HEK293 (cell line): ENCODE measurements around the gene KLHL25.

Source experiments
- CTCF ChIA-PET: fragments of 350-600 bp; formaldehyde crosslinking; extraction: SDS; loops from one replicate; lab custom pipeline; 2021; ENCODE audit warnings: antibody characterized with exemption; lab: Yijun Ruan, JAX
- POLR2A ChIA-PET: fragments of 300-600 bp; formaldehyde crosslinking; extraction: SDS; loops from one replicate; lab custom pipeline; 2020; ENCODE audit warnings: antibody characterized with exemption, inconsistent platforms; lab: Yijun Ruan, JAX
- H3K27ac ChIP-seq: fragments of 200-500 bp; sonication (Bioruptor generic); 2 replicates; pipeline ENCODE4 v1.5.1; 2014; ENCODE audit warnings: low read depth, low read length, control low read depth, inconsistent platforms; ENCODE audit errors: extremely low read depth
- H3K36me3 ChIP-seq, 2 experiments: fragments of 200-500 bp in 1 of 2; sonication (Bioruptor generic) in 1 of 2; 1 replicate in 1 of 2; 2 replicates in 1 of 2; pipeline ENCODE4 v1.5.1; 2014 to 2017; ENCODE audit warnings: inconsistent platforms in 2 of 2, low read length in 2 of 2; ENCODE audit not compliant: control insufficient read depth in 2 of 2, insufficient read depth in 1 of 2
- H3K4me1 ChIP-seq: fragments of 200-500 bp; sonication (Bioruptor generic); 2 replicates; pipeline ENCODE4 v1.5.1; 2014; ENCODE audit warnings: mild to moderate bottlenecking, low read length, inconsistent platforms; ENCODE audit not compliant: control insufficient read depth, insufficient read depth
- H3K4me3 ChIP-seq: 2 replicates; pipeline ENCODE4 v1.5.1; 2011; ENCODE audit warnings: low read depth, mild to moderate bottlenecking, control low read depth, low read length, moderate library complexity
- H3K9me3 ChIP-seq: fragments of 200-500 bp; sonication (Bioruptor generic); 2 replicates; pipeline ENCODE4 v1.5.1; 2014; ENCODE audit warnings: low read depth, low read length, inconsistent platforms; ENCODE audit not compliant: control insufficient read depth, insufficient read depth
- AEBP2 ChIP-seq: fragments of 450-650 bp; formaldehyde crosslinking; IDR thresholded peaks from 2 replicates; pipeline ENCODE4 v1.5.1; 2016; ENCODE audit warnings: missing biosample characterization, missing genetic modification characterization, borderline replicate concordance
- HIC1 ChIP-seq: fragments of 450-650 bp; formaldehyde crosslinking; IDR thresholded peaks from 2 replicates; pipeline ENCODE4 v1.5.1; 2016; ENCODE audit warnings: missing biosample characterization, missing genetic modification characterization
- HOXA7 ChIP-seq: sonication (generic); formaldehyde crosslinking; IDR thresholded peaks from 2 replicates; pipeline ENCODE4 v1.8.1; 2022; ENCODE audit warnings: missing genetic modification reagents, borderline replicate concordance
- MZF1 ChIP-seq: fragments of 450-650 bp; formaldehyde crosslinking; IDR thresholded peaks from 2 replicates; pipeline ENCODE4 v1.5.1; 2017; ENCODE audit warnings: missing biosample characterization, missing genetic modification characterization, borderline replicate concordance
- REPIN1 ChIP-seq: fragments of 450-650 bp; formaldehyde crosslinking; IDR thresholded peaks from 2 replicates; pipeline ENCODE4 v1.5.1; 2017; ENCODE audit warnings: missing biosample characterization, missing genetic modification characterization, low read depth
- SCRT2 ChIP-seq: fragments of 450-650 bp; formaldehyde crosslinking; IDR thresholded peaks from 2 replicates; pipeline ENCODE4 v1.5.1; 2016; ENCODE audit warnings: missing biosample characterization, missing genetic modification characterization
- YY1 ChIP-seq: fragments of 450-650 bp; formaldehyde crosslinking; IDR thresholded peaks from 2 replicates; pipeline ENCODE4 v1.5.1; 2018; ENCODE audit warnings: missing biosample characterization, missing genetic modification characterization
- ZFP41 ChIP-seq: fragments of 450-650 bp; formaldehyde crosslinking; IDR thresholded peaks from 2 replicates; pipeline ENCODE4 v1.5.1; 2016; ENCODE audit warnings: missing biosample characterization, missing genetic modification characterization, borderline replicate concordance
- ZNF10 ChIP-seq: fragments of 450-650 bp; formaldehyde crosslinking; IDR thresholded peaks from 2 replicates; pipeline ENCODE4 v1.5.1; 2017; ENCODE audit warnings: missing biosample characterization, missing genetic modification characterization
- ZNF138 ChIP-seq: fragments of 450-650 bp; formaldehyde crosslinking; IDR thresholded peaks from 2 replicates; pipeline ENCODE4 v1.5.1; 2016; ENCODE audit warnings: missing biosample characterization, missing genetic modification characterization, borderline replicate concordance
- ZNF148 ChIP-seq: fragments of 450-650 bp; formaldehyde crosslinking; IDR thresholded peaks from 2 replicates; pipeline ENCODE4 v1.5.0; 2017; ENCODE audit warnings: missing biosample characterization, missing genetic modification characterization, borderline replicate concordance
- ZNF23 ChIP-seq: fragments of 450-650 bp; formaldehyde crosslinking; IDR thresholded peaks from 2 replicates; pipeline ENCODE4 v1.5.1; 2016; ENCODE audit warnings: missing biosample characterization, missing genetic modification characterization, borderline replicate concordance
- ZNF239 ChIP-seq: fragments of 450-650 bp; formaldehyde crosslinking; IDR thresholded peaks from 2 replicates; pipeline ENCODE4 v1.5.1; 2016; ENCODE audit warnings: missing biosample characterization, missing genetic modification characterization
- ZNF26 ChIP-seq: fragments of 450-650 bp; formaldehyde crosslinking; IDR thresholded peaks from 2 replicates; pipeline ENCODE4 v1.5.1; 2016; ENCODE audit warnings: missing biosample characterization, missing genetic modification characterization
- ZNF366 ChIP-seq: fragments of 450-650 bp; formaldehyde crosslinking; conservative IDR thresholded peaks from 2 replicates; pipeline ENCODE4 v1.5.1; 2016; ENCODE audit warnings: missing biosample characterization, missing genetic modification characterization
- ZNF398 ChIP-seq: fragments of 450-650 bp; formaldehyde crosslinking; IDR thresholded peaks from 2 replicates; pipeline ENCODE4 v1.5.1; 2017; ENCODE audit warnings: missing biosample characterization, missing genetic modification characterization
- ZNF404 ChIP-seq: fragments of 450-650 bp; formaldehyde crosslinking; IDR thresholded peaks from 2 replicates; pipeline ENCODE4 v1.5.1; 2017; ENCODE audit warnings: missing biosample characterization, missing genetic modification characterization
- ZNF416 ChIP-seq: fragments of 450-650 bp; formaldehyde crosslinking; IDR thresholded peaks from 2 replicates; pipeline ENCODE4 v1.5.1; 2016; ENCODE audit warnings: missing biosample characterization, missing genetic modification characterization
- ZNF423 ChIP-seq: fragments of 450-650 bp; formaldehyde crosslinking; IDR thresholded peaks from 2 replicates; pipeline ENCODE4 v1.5.1; 2016; ENCODE audit warnings: missing biosample characterization, missing genetic modification characterization
- ZNF544 ChIP-seq: fragments of 450-650 bp; formaldehyde crosslinking; IDR thresholded peaks from 2 replicates; pipeline ENCODE4 v1.5.0; 2017; ENCODE audit warnings: missing biosample characterization, missing genetic modification characterization
- ZNF548 ChIP-seq: fragments of 450-650 bp; formaldehyde crosslinking; IDR thresholded peaks from 2 replicates; pipeline ENCODE4 v1.5.1; 2016; ENCODE audit warnings: missing biosample characterization, missing genetic modification characterization
- ZNF549 ChIP-seq: fragments of 450-650 bp; IDR thresholded peaks from 2 replicates; pipeline ENCODE4 v1.5.1; 2018; ENCODE audit warnings: missing biosample characterization, missing genetic modification characterization, mild to moderate bottlenecking, inconsistent platforms, moderate library complexity
- ZNF610 ChIP-seq: fragments of 450-650 bp; formaldehyde crosslinking; IDR thresholded peaks from 2 replicates; pipeline ENCODE4 v1.5.1; 2016; ENCODE audit warnings: missing biosample characterization, missing genetic modification characterization, borderline replicate concordance
- ZNF664 ChIP-seq: fragments of 450-650 bp; formaldehyde crosslinking; IDR thresholded peaks from 2 replicates; pipeline ENCODE4 v1.5.1; 2016; ENCODE audit warnings: missing biosample characterization, missing genetic modification characterization
- ZSCAN4 ChIP-seq: fragments of 450-650 bp; formaldehyde crosslinking; IDR thresholded peaks from 2 replicates; pipeline ENCODE4 v1.5.1; 2017; ENCODE audit warnings: missing biosample characterization, missing genetic modification characterization

The KLHL25 gene

GRCh38 chr15:85810075-85810474 lies 15.3 kb upstream of the KLHL25 start:
- ChIA-PET CTCF (interaction anchor here (0.7 kb wide), 1 partner anchor 25 kb away, joined by 3 read pairs; no protein-coding TSS in a partner anchor), POLR2A (no interaction called here)
- Histone ChIP-seq H3K27ac (no peak overlapping the region), H3K9me3 (no peaks in the 10 kb centered on the region), H3K4me1 (peaks cover 9% of the 10 kb centered on the region; the same call in 1 of the 2 replicates), H3K36me3 (no peaks in the 10 kb centered on the region), H3K4me3 (no peak overlapping the region)
- TF ChIP-seq ZNF239 (tag by site-specific recombination) (no peak), ZNF664 (no peak), ZFP41 (tag by site-specific recombination) (no peak), YY1 (tag by site-specific recombination) (no peak), SCRT2 (tag by site-specific recombination) (no peak), ZNF404 (tag by site-specific recombination) (no peak), ZNF23 (no peak), HOXA7 (CRISPR knock-in tag) (no peak), ZNF416 (tag by site-specific recombination) (no peak), ZNF10 (tag by site-specific recombination) (no peak)

- no peaks in the 10 kb centered on the region for H3K9me3 ChIP-seq
- H3K4me3 ChIP-seq: no peak overlapping the region
- no peak overlapping the region for H3K27ac ChIP-seq
- peaks cover 9% of the 10 kb centered on the region; the same call in 1 of the 2 replicates for H3K4me1 ChIP-seq
- ChIA-PET CTCF (interaction anchor here (0.6 to 1.1 kb wide), 2 partner anchors 75 to 876 kb away, joined by 4 read pairs; no protein-coding TSS in a partner anchor), POLR2A (no interaction called here)
- H3K36me3 ChIP-seq: no peaks in the 10 kb centered on the region
- no peak for TF ChIP-seq ZSCAN4
- no peak for TF ChIP-seq HOXA7 (CRISPR knock-in tag)
- no peak for TF ChIP-seq ZNF366 (tag by site-specific recombination)
- no peak for TF ChIP-seq MZF1 (tag by site-specific recombination)
- no peak for TF ChIP-seq ZNF404 (tag by site-specific recombination)
- no peak for TF ChIP-seq ZNF138 (tag by site-specific recombination)
- no peak for TF ChIP-seq ZNF423 (tag by site-specific recombination)
- peak; percentile 54 for TF ChIP-seq ZNF398 (tag by site-specific recombination)
- TF ChIP-seq AEBP2 (tag by site-specific recombination): no peak
- TF ChIP-seq ZNF610 (tag by site-specific recombination): no peak
- TF ChIP-seq ZNF549: no peak
- TF ChIP-seq ZNF26: no peak
- TF ChIP-seq HIC1: no peak
- TF ChIP-seq REPIN1: no peak
- no peak for TF ChIP-seq ZNF544
- TF ChIP-seq ZNF148: no peak
- no peak for TF ChIP-seq ZNF548 (tag by site-specific recombination)
Observed at GRCh38 chr15:85805420-85805819, 10.7 kb upstream of the KLHL25 start.
